ENCODE data around the gene TNNT1. TPM values are rescaled to one million over a fixed set of nuclear protein-coding genes. Genes with fewer than 3 reads are reported as not detected.
"Not testable (repeated sequence)": the region's sequence is repeated elsewhere in the genome, so short reads cannot be mapped to it uniquely, and the experiment has no call there.

Gene TNNT1
- total RNA-seq, 1 donor from 2014 or later, result 1.4 TPM

- intact Hi-C loops (cut with DNase I), result no loop called here
- peak; percentile 10 for ATAC-seq
- no peak for DNase-seq (ENCODE audit: low spot score)
Observed at GRCh38 chr19:55172741-55173140, 23.7 kb upstream of the TNNT1 start.

- DNase-seq (ENCODE audit: low spot score); ATAC-seq; intact Hi-C loops (cut with DNase I): not testable (repeated sequence)
Observed at GRCh38 chr19:55172318-55172717, 23.3 kb upstream of the TNNT1 start.

GRCh38 chr19:55171440-55171839 lies 22.4 kb upstream of the TNNT1 start:
- ATAC-seq (no peak), DNase-seq (ENCODE audit: low spot score) (no peak)
- intact Hi-C loops (cut with DNase I), result no loop called here

GRCh38 chr19:55169136-55169535 lies 20.1 kb upstream of the TNNT1 start:
- intact Hi-C loops (cut with DNase I), result no loop called here
- no peak for ATAC-seq
- DNase-seq (ENCODE audit: low spot score), result no peak

GRCh38 chr19:55166530-55167268 lies 17.7 kb upstream of the TNNT1 start, which contains the start of gene DNAAF3:
TSS of gene DNAAF3 (minus strand) at chr19:55166613. CDS start at chr19:55166413, 200 bp downstream.
- peak; percentile 96 for ATAC-seq
- peak; percentile 90 for DNase-seq (ENCODE audit: low spot score)
- intact Hi-C loops (cut with DNase I), result no loop called here

- ATAC-seq (peak; percentile 60), DNase-seq (ENCODE audit: low spot score) (no peak)
Observed at GRCh38 chr19:55165952-55166529, 17.0 kb upstream of the TNNT1 start.

GRCh38 chr19:55161571-55162322 lies 12.7 kb upstream of the TNNT1 start:
- DNase-seq (ENCODE audit: low spot score), result no peak
- ATAC-seq, result no peak
- intact Hi-C loops (cut with DNase I), result no loop called here

More at GRCh38 chr19:55165952-55166529, 17.0 kb upstream of the TNNT1 start:
- intact Hi-C loops (cut with DNase I), result no loop called here

- DNase-seq (ENCODE audit: low spot score), result no peak
- no peak for ATAC-seq
- intact Hi-C loops (cut with DNase I), result no loop called here
Observed at GRCh38 chr19:55160986-55161365, 12.0 kb upstream of the TNNT1 start.

- intact Hi-C loops (cut with DNase I), result no loop called here
- peak; percentile 69 for ATAC-seq
- peak; percentile 81 for DNase-seq (ENCODE audit: low spot score)
Observed at GRCh38 chr19:55160128-55160985, 11.4 kb upstream of the TNNT1 start.

- DNase-seq (ENCODE audit: low spot score) (no peak), ATAC-seq (peak; percentile 82)
- intact Hi-C loops (cut with DNase I), result no loop called here
Observed at GRCh38 chr19:55158848-55159749, 10.1 kb upstream of the TNNT1 start.

GRCh38 chr19:55158423-55158822 lies 9.4 kb upstream of the TNNT1 start:
- no peak for ATAC-seq
- no peak for DNase-seq (ENCODE audit: low spot score)
- intact Hi-C loops (cut with DNase I), result no loop called here

- intact Hi-C loops (cut with DNase I), result no loop called here
- no peak for ATAC-seq
Observed at GRCh38 chr19:55157064-55157908, 8.3 kb upstream of the TNNT1 start, which contains the start of gene TNNI3. TSS of gene TNNI3 (minus strand) at chr19:55157732. CDS start at chr19:55157589, 143 bp downstream.

GRCh38 chr19:55156202-55157063 lies 7.4 kb upstream of the TNNT1 start:
- DNase-seq (ENCODE audit: low spot score) (no peak), ATAC-seq (no peak)
- intact Hi-C loops (cut with DNase I), result no loop called here

More at GRCh38 chr19:55157064-55157908, 8.3 kb upstream of the TNNT1 start, which contains the start of gene TNNI3:
- no peak for DNase-seq (ENCODE audit: low spot score)

GRCh38 chr19:55155784-55156183 lies 6.8 kb upstream of the TNNT1 start:
- ATAC-seq; intact Hi-C loops (cut with DNase I): not testable (repeated sequence)

GRCh38 chr19:55153652-55154264 lies 4.8 kb upstream of the TNNT1 start:
- ATAC-seq, result no peak
- intact Hi-C loops (cut with DNase I), result no loop called here
- no peak for DNase-seq (ENCODE audit: low spot score)

More at GRCh38 chr19:55155784-55156183, 6.8 kb upstream of the TNNT1 start:
- DNase-seq (ENCODE audit: low spot score), result not testable (repeated sequence)

GRCh38 chr19:55152017-55152416 lies 3.0 kb upstream of the TNNT1 start:
- DNase-seq (ENCODE audit: low spot score), result no peak
- intact Hi-C loops (cut with DNase I), result no loop called here
- ATAC-seq, result no peak

Measured in sciatic nerve (tissue), 2 donors.